Right atrium auricular region (tissue), 2 donors: ENCODE results near the gene LRRN3. TPM values are rescaled to one million over a fixed set of nuclear protein-coding genes. Genes with fewer than 3 reads are reported as not detected.

Source experiments
- DNase-seq: peaks from one replicate; pipeline ENCODE4 v3.0.0-alpha.2; 2019; ENCODE audit warnings: low spot score
- H3K27ac ChIP-seq, 2 donors: fragments of 200-600 bp; sonication (generic); 1 replicate in 1 of 2; 2 replicates in 1 of 2; pipeline ENCODE4 v1.5.1; 2016 to 2019
- H3K27me3 ChIP-seq, 2 donors: fragments of 200-600 bp; sonication (generic); one replicate each; pipeline versions ENCODE4 v1.5.1 to v1.6.0; 2017 to 2019
- H3K36me3 ChIP-seq: fragments of 200-600 bp; sonication (generic); one replicate; pipeline ENCODE4 v1.5.1; 2016
- H3K4me1 ChIP-seq, 2 donors: fragments of 200-600 bp; sonication (generic); one replicate each; pipeline versions ENCODE4 v1.5.1 to v1.6.0; 2017 to 2019
- H3K4me3 ChIP-seq, 2 donors: fragments of 200-600 bp; sonication (generic); 1 replicate in 1 of 2; 2 replicates in 1 of 2; pipeline ENCODE4 v1.5.1; 2017 to 2019; ENCODE audit warnings: mild to moderate bottlenecking in 1 of 2, moderate library complexity in 1 of 2
- H3K9me3 ChIP-seq, 2 donors: fragments of 200-600 bp; sonication (generic); one replicate each; pipeline ENCODE4 v1.5.1; 2019
- CTCF ChIP-seq, 2 donors: fragments of 200-600 bp; sonication (generic); IDR thresholded peaks; one replicate each; pipeline ENCODE4 v1.5.1; 2019; ENCODE audit warnings: antibody characterized with exemption in 2 of 2
- total RNA-seq, 2 donors: library from RNA; depleted of rRNA; stranded (reverse); fragments of >200 nt; gene quantifications; one replicate each; pipeline ENCODE4 v1.1.0, GENCODE V29; 2016

Gene LRRN3
- total RNA-seq, 2 donors from 2014 or later = 6.6 to 66.7 TPM

GRCh38 chr7:111150709-111151108, 59.8 kb downstream of the LRRN3 start:
- TF ChIP-seq CTCF (IDR thresholded peaks at IDR 0.05) = no peak
- no peaks in the 10 kb centered on the region for H3K27me3 ChIP-seq
- H3K36me3 ChIP-seq = no peaks in the 10 kb centered on the region
- no peak for DNase-seq
- H3K4me3 ChIP-seq = no peak overlapping the region
- H3K4me1 ChIP-seq = no peaks in the 10 kb centered on the region
- H3K27ac ChIP-seq = no peak overlapping the region
- H3K9me3 ChIP-seq = no peaks in the 10 kb centered on the region

GRCh38 chr7:111159426-111159825, 68.5 kb downstream of the LRRN3 start:
- H3K4me3 ChIP-seq = no peak overlapping the region
- H3K27ac ChIP-seq = no peak overlapping the region
- H3K4me1 ChIP-seq = no peaks in the 10 kb centered on the region
- no peak for TF ChIP-seq CTCF (IDR thresholded peaks at IDR 0.05)
- H3K36me3 ChIP-seq = no peaks in the 10 kb centered on the region
- H3K27me3 ChIP-seq = no peaks in the 10 kb centered on the region
- no peak for DNase-seq
- H3K9me3 ChIP-seq = no peaks in the 10 kb centered on the region

- no peak overlapping the region for H3K4me3 ChIP-seq
- no peaks in the 10 kb centered on the region for H3K36me3 ChIP-seq
- no peak overlapping the region for H3K27ac ChIP-seq
- H3K27me3 ChIP-seq = no peaks in the 10 kb centered on the region
- no peaks in the 10 kb centered on the region for H3K9me3 ChIP-seq
- no peak for TF ChIP-seq CTCF (IDR thresholded peaks at IDR 0.05)
- DNase-seq = no peak
- no peaks in the 10 kb centered on the region for H3K4me1 ChIP-seq
Observed at GRCh38 chr7:111160297-111160696, 69.4 kb downstream of the LRRN3 start.

GRCh38 chr7:111162692-111163091, 71.8 kb downstream of the LRRN3 start:
- H3K9me3 ChIP-seq = no peaks in the 10 kb centered on the region
- no peak for TF ChIP-seq CTCF (IDR thresholded peaks at IDR 0.05)
- H3K4me3 ChIP-seq = no peak overlapping the region
- H3K36me3 ChIP-seq = no peaks in the 10 kb centered on the region
- no peak for DNase-seq
- H3K27me3 ChIP-seq = no peaks in the 10 kb centered on the region
- H3K27ac ChIP-seq = no peak overlapping the region
- H3K4me1 ChIP-seq = no peaks in the 10 kb centered on the region

- Histone ChIP-seq H3K36me3 (no peaks in the 10 kb centered on the region), H3K27ac (no peak overlapping the region), H3K9me3 (no peaks in the 10 kb centered on the region), H3K27me3 (no peaks in the 10 kb centered on the region), H3K4me1 (no peaks in the 10 kb centered on the region), H3K4me3 (no peak overlapping the region)
- no peak for TF ChIP-seq CTCF (IDR thresholded peaks at IDR 0.05)
- no peak for DNase-seq
Observed at GRCh38 chr7:111164442-111164841, 73.5 kb downstream of the LRRN3 start.

- TF ChIP-seq CTCF (IDR thresholded peaks at IDR 0.05) = no peak
- Histone ChIP-seq H3K9me3 (no peaks in the 10 kb centered on the region), H3K4me1 (no peaks in the 10 kb centered on the region), H3K36me3 (no peaks in the 10 kb centered on the region), H3K4me3 (no peak overlapping the region), H3K27me3 (no peaks in the 10 kb centered on the region), H3K27ac (no peak overlapping the region)
- no peak for DNase-seq
Observed at GRCh38 chr7:111168182-111168581, 77.3 kb downstream of the LRRN3 start.
